Colonic mucosa (tissue), 4 donors: ENCODE measurements around the gene FBXL14. TPM values are rescaled to one million over a fixed set of nuclear protein-coding genes. Genes with fewer than 3 reads are reported as not detected.
A peak's percentile ranks its signal among the peaks of the same experiment; 100 is the strongest.

Experiments
- DNase-seq: peaks from one replicate; pipeline ENCODE4 v3.0.0-alpha.2; 2020
- H3K27ac ChIP-seq: fragments of 200-600 bp; one replicate; pipeline ENCODE4 v1.8.0; 2021
- H3K27me3 ChIP-seq: fragments of 200-600 bp; one replicate; pipeline ENCODE4 v1.8.0; 2021
- H3K36me3 ChIP-seq: fragments of 200-600 bp; one replicate; pipeline ENCODE4 v1.8.0; 2021
- H3K4me1 ChIP-seq: fragments of 200-600 bp; one replicate; pipeline ENCODE4 v1.8.0; 2021; ENCODE audit warnings: mild to moderate bottlenecking
- H3K4me3 ChIP-seq: fragments of 200-600 bp; one replicate; pipeline ENCODE4 v1.8.0; 2021
- H3K9ac ChIP-seq, 2 donors: one replicate each; pipeline ENCODE4 v1.7.0; 2013; ENCODE audit warnings: control low read depth in 2 of 2, low read depth in 2 of 2, low read length in 2 of 2
- H3K9me3 ChIP-seq: fragments of 200-600 bp; one replicate; pipeline ENCODE4 v1.8.0; 2021
- CTCF ChIP-seq: fragments of 200-600 bp; IDR thresholded peaks from one replicate; pipeline ENCODE4 v1.8.0; 2022; ENCODE audit warnings: antibody characterized with exemption, mild to moderate bottlenecking
- intact Hi-C: fragments of 100-400 bp; cut with DNase I; formaldehyde crosslinking; loops from one replicate; pipeline ENCODE4 v1.14.1; 2022
- total RNA-seq, 2 donors: library from RNA; stranded (reverse); fragmentation: NEBNext Ultra II Directional in 1 of 2; extraction: Animal tissue kit (Norgen Biotek cat#: 25700) in 1 of 2; gene quantifications; one replicate each; pipeline ENCODE4 v1.2.1, GENCODE V29; 2021
- donor health status: healthy.
- donor health status: DM: no; HTN: no; CAD: no.
- donor health status: DM: no; HTN: no; CAD: no.

FBXL14 gene
- total RNA-seq, 2 donors from 2014 or later: 32.3 to 37.4 TPM

- no peaks in the 10 kb centered on the region for H3K4me1 ChIP-seq
- no peak overlapping the region for H3K9ac ChIP-seq
- DNase-seq: no peak
Observed at GRCh38 chr12:1546931-1547640, 47.3 kb downstream of the FBXL14 start.

GRCh38 chr12:1544996-1545700, 49.2 kb downstream of the FBXL14 start:
- Histone ChIP-seq H3K9me3 (no peaks in the 10 kb centered on the region), H3K9ac (no peak overlapping the region), H3K4me1 (no peaks in the 10 kb centered on the region), H3K4me3 (no peak overlapping the region), H3K27ac (no peak overlapping the region), H3K36me3 (no peaks in the 10 kb centered on the region), H3K27me3 (no peaks in the 10 kb centered on the region)
- peak; percentile 20 for TF ChIP-seq CTCF
- DNase-seq: no peak
- intact Hi-C loops: no loop called here

More at GRCh38 chr12:1546931-1547640, 47.3 kb downstream of the FBXL14 start:
- Histone ChIP-seq H3K9me3 (no peaks in the 10 kb centered on the region), H3K4me3 (no peak overlapping the region), H3K27ac (no peak overlapping the region), H3K36me3 (no peaks in the 10 kb centered on the region), H3K27me3 (no peaks in the 10 kb centered on the region)
- intact Hi-C loops: no loop called here
- no peak for TF ChIP-seq CTCF

GRCh38 chr12:1542599-1542998, 51.8 kb downstream of the FBXL14 start:
- DNase-seq: no peak
- intact Hi-C loops: no loop called here
- Histone ChIP-seq H3K27ac (no peak overlapping the region), H3K4me3 (no peak overlapping the region), H3K4me1 (no peaks in the 10 kb centered on the region), H3K9me3 (no peaks in the 10 kb centered on the region), H3K27me3 (no peaks in the 10 kb centered on the region), H3K9ac (no peak overlapping the region), H3K36me3 (no peaks in the 10 kb centered on the region)
- no peak for TF ChIP-seq CTCF

- TF ChIP-seq CTCF: no peak
- Histone ChIP-seq H3K9me3 (no peaks in the 10 kb centered on the region), H3K36me3 (no peaks in the 10 kb centered on the region), H3K9ac (no peak overlapping the region), H3K4me3 (no peak overlapping the region), H3K27me3 (no peaks in the 10 kb centered on the region), H3K4me1 (no peaks in the 10 kb centered on the region), H3K27ac (no peak overlapping the region)
- intact Hi-C loops: no loop called here
- DNase-seq: no peak
Observed at GRCh38 chr12:1540690-1541089, 53.7 kb downstream of the FBXL14 start.

- H3K9me3 ChIP-seq: no peaks in the 10 kb centered on the region
- no peak overlapping the region for H3K9ac ChIP-seq
- no peaks in the 10 kb centered on the region for H3K4me1 ChIP-seq
- no peak overlapping the region for H3K27ac ChIP-seq
- intact Hi-C loops: no loop called here
- no peaks in the 10 kb centered on the region for H3K36me3 ChIP-seq
- H3K4me3 ChIP-seq: no peak overlapping the region
- H3K27me3 ChIP-seq: no peaks in the 10 kb centered on the region
- no peak for TF ChIP-seq CTCF
- DNase-seq: no peak
Observed at GRCh38 chr12:1539135-1539534, 55.2 kb downstream of the FBXL14 start.
